Renal cortex interstitium (tissue), 11 donors: Measurements from ENCODE around the gene ABI2. TPM values are rescaled to one million over a fixed set of nuclear protein-coding genes. Genes with fewer than 3 reads are reported as not detected.
A peak's percentile ranks its signal among the peaks of the same experiment; 100 is the strongest.

Source experiments
- DNase-seq, 11 donors: peaks; one replicate each; pipeline ENCODE4 v3.0.0-alpha.2; 2013; ENCODE audit warnings: low read depth in 9 of 11, low spot score in 4 of 11; ENCODE audit errors: extremely low read depth in 1 of 11
- polyA plus RNA-seq, 3 donors: library from polyadenylated mRNA; unstranded; fragments of 120-200 nt; gene quantifications; one replicate each; pipeline ENCODE4 v1.2.1, GENCODE V29; 2013; ENCODE audit not compliant: insufficient read length in 3 of 3

ABI2 gene
- polyA plus RNA-seq, 3 donors = 82.6 to 92.0 (median 90.4) TPM

DNA sequence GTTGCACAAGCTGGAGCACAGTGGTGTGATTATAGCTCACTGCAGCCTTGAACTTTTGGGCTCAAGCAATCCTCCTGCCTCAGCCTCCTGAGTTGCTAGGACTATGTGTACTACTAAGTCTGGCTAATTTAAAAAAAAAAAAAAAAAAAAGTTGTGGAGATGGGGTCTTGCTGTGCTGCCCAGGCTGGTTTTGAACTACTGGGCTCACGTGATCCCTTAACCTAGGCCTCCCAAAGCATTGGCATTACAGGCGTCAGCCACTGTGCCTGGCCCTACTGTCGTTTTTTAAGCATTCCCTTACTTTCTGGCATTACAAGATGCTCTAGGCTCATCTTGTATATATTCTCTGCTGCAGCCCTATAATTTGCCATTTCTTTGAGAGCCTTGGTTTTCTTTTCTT, 118.6 kb downstream of the ABI2 start:
- no peak for DNase-seq

DNA sequence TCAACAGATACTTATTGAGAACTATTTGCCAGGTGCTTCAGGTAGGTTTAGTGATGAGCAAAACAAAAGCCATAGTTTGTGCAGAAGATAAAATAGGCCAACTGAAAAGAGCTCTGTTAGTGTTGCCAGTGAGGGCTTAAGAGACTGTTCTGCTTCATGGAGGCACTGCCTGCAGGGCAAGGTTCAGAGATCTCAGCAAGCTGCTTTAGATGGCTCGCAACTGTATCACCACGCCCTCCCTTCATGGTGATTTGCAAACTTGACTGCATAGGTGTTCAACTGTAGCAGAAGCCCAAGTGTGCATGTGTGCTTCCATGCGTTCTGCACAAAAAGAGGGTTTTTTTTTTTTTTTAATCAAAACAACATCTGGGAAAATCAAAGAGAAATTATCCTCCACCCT, 122.4 kb downstream of the ABI2 start:
- no peak for DNase-seq

DNA sequence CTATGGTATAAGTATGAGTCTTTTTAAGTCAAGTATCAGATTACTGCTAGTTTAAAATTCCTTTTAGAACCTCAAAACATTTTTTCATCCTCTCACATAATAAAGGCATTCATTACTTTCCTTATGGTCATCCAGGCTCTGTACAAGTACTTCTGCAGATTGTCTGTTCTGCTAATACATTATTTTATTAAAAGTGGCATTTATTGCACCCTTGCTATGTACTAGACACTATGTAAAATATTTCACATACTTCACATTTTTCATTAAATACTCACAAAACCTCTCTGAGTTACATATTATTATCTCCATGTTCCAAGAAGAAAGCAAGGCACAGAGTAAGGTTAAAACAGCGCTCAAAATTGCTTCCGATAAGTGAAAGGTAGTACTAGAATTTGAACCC, 122.8 kb downstream of the ABI2 start:
- no peak for DNase-seq

DNA sequence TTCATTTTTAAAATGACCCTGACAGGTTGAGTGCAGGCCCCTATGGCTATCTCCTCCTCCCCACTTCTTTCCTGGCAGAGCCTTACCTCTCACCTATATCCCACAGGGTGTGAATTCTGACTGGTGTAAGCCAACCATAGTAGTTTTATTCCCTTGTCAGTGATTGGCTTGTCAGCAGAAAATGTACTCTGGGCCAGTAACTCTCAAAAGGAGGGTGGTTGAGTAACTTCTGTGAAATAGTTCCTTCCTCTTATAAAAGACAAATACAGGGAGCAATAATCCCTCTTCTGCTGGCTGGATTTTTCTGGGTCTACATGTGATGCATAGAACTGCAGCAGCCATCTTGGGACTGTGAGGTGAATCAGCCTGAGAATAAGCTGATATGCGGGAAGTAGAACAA, 123.5 kb downstream of the ABI2 start:
- no peak for DNase-seq

DNA sequence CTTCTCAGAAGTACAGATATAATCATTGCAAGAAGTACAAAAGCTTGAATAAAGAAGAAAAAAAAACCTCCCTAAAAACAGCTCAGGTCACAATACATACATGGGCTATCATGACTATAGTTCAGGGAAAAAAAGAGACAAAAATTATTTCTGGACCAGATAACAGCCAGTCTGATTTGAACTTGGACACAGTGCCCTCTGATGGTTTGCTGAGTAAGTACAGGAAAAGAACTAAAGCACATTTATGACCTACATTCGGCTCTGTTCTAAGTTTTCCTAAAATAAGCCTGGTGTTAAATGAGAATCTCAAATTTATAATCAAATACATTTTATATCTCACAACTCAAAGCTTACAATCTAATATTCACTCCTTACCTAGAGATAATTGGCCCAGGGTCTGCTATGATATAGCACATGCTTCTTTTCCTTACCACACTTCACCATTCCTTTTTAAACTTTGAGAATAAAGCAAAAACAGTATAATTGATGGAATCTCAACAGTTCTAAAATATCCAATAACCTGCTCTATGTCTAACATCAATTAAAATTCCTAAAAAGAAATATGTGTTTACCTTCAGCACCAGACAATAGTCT, 125.8 kb downstream of the ABI2 start:
- DNase-seq = peak in 10 of 11 donors; percentile 24 to 49 (median 31)

DNA sequence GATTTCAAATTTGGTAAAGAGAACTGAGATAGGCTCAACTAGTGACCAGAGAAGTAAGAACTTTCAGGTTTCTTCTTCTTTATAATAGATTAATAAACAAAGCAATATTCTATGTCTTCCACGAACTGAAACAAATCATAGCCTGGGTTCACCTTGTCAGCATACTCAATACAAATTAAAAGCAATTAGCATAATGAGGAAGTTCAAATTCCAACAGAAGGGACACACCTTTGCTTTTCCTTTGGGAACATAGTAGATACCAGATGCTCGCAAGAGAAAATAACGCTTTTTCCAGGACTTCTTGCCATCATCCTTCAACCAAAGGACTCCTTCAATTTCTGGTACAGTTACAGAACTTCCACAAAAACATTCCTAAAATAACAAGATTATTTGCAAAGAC, 127.0 kb downstream of the ABI2 start:
- DNase-seq = no peak

DNA sequence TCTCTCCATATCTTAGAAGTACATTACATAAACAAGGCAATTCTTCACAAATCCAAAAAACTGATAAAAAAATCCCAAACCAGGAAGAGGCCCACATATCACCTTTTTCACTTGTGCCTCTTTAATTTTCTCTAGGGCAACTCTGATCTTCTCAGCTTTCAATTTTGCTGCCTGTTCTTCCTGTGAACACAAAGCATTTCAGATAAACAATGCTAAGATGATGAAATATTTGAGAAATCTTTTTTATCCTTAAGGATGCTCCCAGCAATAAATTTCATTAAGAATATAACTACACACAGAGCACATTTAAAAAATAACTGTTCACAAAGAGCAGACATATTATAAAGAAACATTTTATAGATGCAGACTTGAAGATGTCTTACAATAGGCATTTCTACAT, 133.6 kb downstream of the ABI2 start:
- no peak for DNase-seq

DNA sequence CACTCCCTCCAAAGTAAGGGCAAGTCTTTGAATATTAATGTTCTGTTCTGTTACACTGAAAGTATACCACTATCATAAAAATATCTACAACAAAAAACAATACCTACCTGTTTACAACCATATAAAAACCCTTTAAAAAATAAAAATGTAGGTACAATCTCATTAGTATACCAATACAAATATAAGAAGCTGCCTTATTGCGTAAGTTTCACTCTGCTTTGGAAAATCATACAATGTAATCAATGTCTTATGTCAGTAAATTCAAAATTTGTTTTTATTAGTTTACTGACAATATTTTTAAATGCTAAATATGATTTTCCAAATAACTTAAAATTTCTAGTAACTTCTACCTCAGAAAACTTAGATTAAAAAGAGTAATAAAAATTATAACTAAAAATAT, 134.1 kb downstream of the ABI2 start:
- DNase-seq = no peak

DNA sequence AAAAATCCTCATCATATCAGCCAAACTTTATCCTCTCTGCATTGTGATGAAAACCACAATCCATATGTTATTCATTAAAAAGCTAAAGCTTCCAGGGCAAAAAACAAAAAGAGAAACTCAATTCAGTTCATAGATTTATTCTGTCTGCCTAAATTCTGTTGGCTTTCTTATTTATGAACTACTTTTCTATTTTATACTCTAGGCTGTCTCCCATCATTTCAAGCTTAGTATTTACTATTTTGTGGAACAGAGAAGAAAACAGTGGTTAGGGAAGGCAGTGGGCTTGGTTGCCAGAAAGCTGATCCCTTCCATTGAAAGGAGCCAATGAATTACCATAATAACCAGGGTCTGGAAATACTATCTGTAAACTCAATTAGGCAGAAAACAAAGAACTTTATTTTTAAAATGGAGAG, 135.1 kb downstream of the ABI2 start:
- no peak for DNase-seq

DNA sequence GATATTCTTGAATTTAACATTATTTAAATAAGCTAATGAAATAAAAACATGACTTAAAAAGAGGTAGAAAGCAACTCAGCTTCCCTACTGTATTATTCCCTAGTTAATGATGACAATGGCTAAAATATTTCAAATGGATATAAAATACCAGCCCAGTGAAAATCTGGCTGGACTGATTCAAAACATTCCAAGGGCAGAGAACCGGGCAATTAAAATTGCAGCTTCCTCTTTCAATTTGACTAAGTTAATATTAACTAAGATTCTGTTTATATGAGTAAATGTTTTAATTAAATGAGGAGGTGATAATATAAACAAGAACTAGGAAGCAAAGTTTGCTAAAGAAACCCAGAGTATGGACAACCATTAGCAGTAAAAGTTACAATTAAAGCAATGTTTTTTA, 141.4 kb downstream of the ABI2 start:
- no peak for DNase-seq

DNA sequence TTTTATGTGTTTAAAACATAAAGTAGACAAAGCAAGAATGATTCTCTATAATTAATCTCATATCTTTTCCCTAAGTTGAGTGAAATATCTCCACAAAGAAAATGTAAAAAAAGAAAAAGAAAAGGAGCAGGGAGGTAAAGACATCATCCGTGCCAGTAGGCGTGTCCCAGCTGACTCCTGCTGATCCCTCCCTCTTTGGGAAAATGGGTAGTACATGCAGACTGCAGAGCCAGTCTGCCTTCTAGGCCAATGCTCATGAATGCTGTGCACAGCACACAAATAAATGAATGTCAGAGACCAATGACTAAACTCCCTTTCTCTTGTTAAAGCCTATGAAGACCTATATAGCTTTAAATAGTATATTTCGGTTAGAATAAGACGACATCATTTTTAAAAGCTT, 142.2 kb downstream of the ABI2 start:
- DNase-seq = no peak

DNA sequence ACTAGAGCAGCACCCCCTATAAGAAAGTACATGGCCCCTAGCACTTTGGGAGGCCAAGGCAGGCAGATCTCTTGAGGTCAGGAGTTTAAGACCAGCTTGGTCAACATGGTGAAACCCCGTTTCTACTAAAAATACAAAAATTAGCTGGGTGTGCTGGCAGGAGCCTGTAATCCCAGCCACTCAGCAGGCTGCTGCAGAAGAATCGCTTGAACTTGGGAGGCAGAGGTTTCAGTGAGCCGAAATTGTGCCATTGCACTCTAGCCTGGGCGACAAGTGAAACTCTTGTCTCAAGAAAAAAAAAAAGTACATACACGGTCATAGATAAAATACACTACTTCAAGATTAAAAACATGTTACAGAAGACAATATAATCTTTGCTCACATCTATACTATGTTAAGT, 143.1 kb downstream of the ABI2 start:
- no peak for DNase-seq

DNA sequence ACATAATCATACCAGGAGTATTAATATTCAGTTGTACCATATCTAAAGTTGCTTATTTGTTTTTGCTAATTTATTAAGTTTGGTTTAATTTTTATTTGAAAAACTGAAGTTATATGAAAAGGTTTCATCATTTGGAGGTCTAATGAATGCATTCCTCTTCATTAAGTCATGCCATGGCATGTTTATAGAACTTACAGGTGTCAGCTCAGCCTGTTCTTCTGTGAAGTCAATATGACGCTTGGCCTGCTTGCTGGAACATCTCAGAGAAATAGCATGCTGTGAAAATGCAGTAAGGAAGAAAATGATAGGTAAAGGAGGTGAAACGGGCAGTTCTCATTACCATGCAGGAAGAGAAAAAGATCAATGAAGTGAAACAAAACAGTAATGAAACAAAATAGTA, 148.7 kb downstream of the ABI2 start:
- DNase-seq = no peak

DNA sequence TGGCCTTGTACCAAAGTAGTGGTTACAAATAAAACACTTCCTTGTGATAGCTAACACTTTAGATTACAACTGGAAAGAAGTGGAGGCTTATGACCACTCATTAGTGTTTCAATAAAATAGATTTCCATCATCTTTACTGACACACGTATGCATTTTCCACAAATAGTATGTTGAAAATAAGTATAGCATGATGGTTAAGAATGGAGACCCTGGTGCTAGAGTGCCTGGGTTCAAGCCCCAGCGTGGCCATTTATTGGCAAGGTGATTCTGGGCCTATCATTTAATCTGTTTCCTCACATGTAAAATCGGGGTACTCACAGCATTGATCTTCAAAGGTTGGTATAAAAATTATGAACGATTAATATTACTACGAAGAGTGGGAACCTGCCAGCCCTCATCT, 152.4 kb downstream of the ABI2 start:
- no peak for DNase-seq

DNA sequence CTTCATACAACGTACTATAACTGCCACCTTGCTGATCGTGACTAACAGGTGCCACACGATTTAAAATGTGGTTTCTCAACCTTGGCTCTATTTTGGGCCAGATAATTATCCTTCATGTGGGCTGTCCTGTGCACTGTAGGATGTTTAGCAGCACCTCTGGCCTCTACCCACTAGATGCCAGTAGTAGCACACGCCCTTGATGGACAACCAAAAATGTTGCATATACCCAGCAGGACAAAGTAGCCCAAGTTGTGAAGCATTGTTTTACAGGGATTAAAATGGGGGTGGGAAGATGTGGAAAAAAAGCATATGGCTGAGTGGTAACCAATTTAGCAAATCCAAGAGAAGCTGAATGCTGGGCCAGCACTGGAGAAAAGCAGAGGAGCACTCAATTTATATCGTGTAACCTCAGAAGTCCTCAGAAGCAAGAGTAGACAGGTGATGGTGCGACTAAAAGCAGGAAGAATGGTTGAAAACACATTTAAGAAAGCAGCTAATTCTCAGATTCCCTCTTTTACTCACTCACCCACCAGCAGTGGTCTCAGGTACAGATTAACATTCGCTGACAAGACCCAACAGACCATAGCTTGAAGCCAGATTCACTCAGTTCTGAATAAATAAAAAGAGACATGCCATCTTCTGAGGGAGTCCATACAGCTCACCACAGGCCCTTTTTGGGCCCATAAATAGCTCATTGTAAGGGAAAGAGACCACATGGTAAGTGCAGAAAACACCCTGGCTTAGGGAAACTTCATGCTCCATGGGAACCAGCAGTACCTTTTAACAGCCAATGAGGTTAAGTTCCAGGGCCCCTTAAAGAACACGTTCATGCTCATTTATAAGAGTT, 156.3 kb downstream of the ABI2 start:
- DNase-seq = peak in 1 of 11 donors; percentile 14

DNA sequence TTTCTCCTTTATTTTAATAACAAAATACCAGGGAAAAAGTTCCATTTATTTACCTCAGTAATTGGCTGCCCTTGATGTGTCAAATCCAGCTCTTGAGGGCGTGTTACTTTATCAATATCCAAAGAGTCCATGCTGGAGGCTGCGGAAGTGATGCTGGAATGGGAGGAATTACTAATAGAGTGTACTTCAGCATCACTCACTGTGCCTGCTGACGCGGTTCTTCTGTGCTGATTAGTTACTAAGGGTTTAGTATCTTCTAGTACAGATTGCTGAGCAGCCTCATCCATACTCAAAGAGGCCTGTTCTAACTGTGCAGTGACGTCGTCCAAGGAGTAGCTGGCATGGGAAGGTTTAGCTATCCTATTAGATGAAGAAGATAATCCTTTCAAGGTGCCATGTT, 161.3 kb downstream of the ABI2 start:
- no peak for DNase-seq

DNA sequence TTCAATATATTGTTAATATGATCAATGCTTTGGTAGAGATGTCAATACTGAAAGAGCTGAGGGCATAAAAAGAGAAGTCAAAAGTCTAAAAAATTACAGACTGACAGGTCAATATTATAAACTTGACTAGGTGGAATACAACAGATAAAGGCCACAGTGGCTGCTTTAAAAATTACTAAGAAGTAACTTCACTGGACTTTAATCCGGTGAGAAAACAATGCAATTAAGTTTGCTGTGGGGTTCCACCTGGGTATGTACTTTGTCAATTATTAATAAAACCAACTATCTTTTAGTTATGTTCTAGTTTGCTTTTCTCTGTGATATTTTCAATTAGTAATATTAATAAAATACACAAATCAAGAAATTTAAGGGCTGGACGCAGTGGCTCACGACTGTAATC, 162.2 kb downstream of the ABI2 start:
- no peak for DNase-seq

DNA sequence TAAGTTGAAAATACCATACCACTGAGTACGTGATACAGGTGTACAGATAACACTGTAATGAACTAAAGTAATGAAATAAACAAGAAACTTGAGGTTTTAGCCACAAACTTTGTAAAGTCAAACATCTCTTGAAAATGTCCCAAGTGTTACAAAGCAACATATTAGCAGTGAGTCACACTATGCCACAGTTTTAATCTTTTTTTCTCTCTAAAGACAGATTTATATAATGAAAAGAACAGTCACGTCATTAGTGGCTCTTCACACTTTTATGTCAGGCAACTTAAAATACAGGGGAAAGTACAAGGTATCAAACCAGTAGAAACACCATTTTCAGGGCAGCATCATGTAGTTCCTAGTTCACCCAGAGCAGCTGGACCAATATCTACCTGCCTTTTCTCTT, 164.8 kb downstream of the ABI2 start:
- no peak for DNase-seq
